Subcutaneous abdominal adipose tissue (tissue), 5 donors: ENCODE data around the gene ACOT8.

Source experiments
- H3K27ac ChIP-seq: one replicate; pipeline ENCODE4 v1.7.0; 2013; ENCODE audit warnings: low read depth, mild to moderate bottlenecking, inconsistent platforms, low read length, moderate library complexity
- H3K27me3 ChIP-seq, 5 donors: one replicate each; pipeline ENCODE4 v1.7.0; 2013; ENCODE audit warnings: low read length in 5 of 5, inconsistent platforms in 1 of 5; ENCODE audit not compliant: control insufficient read depth in 5 of 5, insufficient read depth in 4 of 5
- H3K36me3 ChIP-seq, 5 donors: one replicate each; pipeline ENCODE4 v1.7.0; 2013; ENCODE audit warnings: low read length in 5 of 5; ENCODE audit not compliant: control insufficient read depth in 5 of 5, insufficient read depth in 5 of 5
- H3K4me1 ChIP-seq, 5 donors: one replicate each; pipeline ENCODE4 v1.7.0; 2013; ENCODE audit warnings: low read length in 5 of 5, mild to moderate bottlenecking in 3 of 5, moderate library complexity in 1 of 5; ENCODE audit not compliant: control insufficient read depth in 5 of 5, insufficient read depth in 5 of 5
- H3K4me3 ChIP-seq, 5 donors: one replicate each; pipeline ENCODE4 v1.7.0; 2013; ENCODE audit warnings: low read length in 5 of 5, low read depth in 1 of 5
- H3K9ac ChIP-seq, 5 donors: one replicate each; pipeline ENCODE4 v1.7.0; 2013; ENCODE audit warnings: low read length in 5 of 5, mild to moderate bottlenecking in 4 of 5, moderate library complexity in 3 of 5
- H3K9me3 ChIP-seq, 5 donors: one replicate each; pipeline ENCODE4 v1.7.0; 2013; ENCODE audit warnings: low read length in 5 of 5; ENCODE audit not compliant: control insufficient read depth in 5 of 5
- donor health status: healthy.
- donor health status: healthy.
- donor health status: healthy.
- donor health status: healthy.
- donor health status: healthy.

The ACOT8 gene

DNA sequence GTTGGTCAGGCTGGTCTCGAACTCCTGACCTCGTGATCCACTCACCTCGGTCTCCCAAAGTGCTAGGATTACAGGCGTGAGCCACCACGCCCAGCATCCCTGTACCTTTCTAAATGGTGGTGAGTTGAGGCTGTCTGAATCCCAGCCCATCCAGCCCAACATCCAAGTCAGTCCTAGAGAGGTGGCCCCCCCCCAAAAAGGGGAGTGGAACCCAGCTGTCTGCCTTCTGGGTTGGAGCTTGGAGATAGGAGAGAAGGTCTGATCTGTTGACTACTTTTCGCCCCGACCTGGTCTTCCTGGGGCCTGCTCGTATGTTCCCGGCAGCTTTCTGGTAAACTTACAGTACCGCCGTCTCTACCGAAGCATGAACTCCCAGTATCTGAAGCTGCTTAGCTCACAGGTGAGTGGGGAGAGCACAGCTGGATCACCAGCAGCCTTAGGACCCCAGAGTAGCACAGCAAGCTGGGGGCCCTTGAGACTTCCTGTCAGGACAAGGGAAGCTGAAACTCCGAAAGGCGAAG, 39.5 kb upstream of the ACOT8 start:
- no peak overlapping the region for H3K27ac ChIP-seq
- no peak overlapping the region for H3K4me3 ChIP-seq
- no peaks in the 10 kb centered on the region for H3K9me3 ChIP-seq
- H3K27me3 ChIP-seq: no peaks in the 10 kb centered on the region
- peaks cover 9 to 88% (median 69%) of the 10 kb centered on the region in 5 donors for H3K36me3 ChIP-seq
- peaks cover 3 to 17% (median 15%) of the 10 kb centered on the region in 5 donors for H3K4me1 ChIP-seq
- no peak overlapping the region for H3K9ac ChIP-seq

DNA sequence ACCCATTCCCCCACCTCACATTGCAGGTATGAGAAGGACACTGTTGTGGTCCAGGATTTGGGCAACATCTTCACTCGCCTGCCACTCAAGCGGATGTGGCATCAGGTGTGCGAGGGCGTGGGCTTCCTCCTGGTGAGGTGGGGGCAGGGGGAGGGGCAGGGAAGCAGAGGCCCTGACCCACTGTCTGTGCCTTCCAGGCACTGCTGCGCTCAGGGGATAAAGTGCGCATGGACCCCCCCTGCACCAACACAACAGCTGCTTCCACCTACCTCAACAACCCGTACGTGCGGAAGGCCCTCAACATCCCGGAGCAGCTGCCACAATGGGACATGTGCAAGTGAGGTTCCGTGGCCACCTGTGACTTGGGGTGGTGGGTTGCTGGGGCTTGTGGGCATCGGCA, 37.6 kb upstream of the ACOT8 start:
- peaks cover 5 to 35% (median 32%) of the 10 kb centered on the region in 5 donors for H3K4me1 ChIP-seq
- no peak overlapping the region for H3K27ac ChIP-seq
- no peaks in the 10 kb centered on the region for H3K9me3 ChIP-seq
- no peak overlapping the region for H3K4me3 ChIP-seq
- H3K36me3 ChIP-seq: peaks cover 5 to 71% (median 64%) of the 10 kb centered on the region in 5 donors
- no peak overlapping the region for H3K9ac ChIP-seq
- no peaks in the 10 kb centered on the region for H3K27me3 ChIP-seq

DNA sequence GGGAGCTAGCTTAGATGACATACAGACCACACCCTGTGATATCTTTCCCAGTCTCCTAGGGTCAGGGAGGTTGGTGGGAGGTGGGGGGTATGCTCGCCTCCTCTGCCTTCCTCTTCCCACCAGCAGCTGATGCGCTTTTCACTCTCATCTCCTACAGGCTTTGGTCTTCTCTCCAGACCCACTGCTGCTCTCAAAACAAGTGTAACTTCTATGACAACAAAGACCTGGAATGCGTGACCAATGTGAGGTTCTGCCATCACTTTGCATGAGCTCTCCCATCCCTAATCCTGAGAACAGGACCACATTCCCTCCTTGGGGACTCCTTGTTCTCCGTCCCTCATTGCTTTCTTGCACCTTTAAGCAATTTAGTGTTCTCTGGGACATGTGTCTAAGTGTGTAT, 36.6 kb upstream of the ACOT8 start:
- peaks cover 5 to 61% (median 57%) of the 10 kb centered on the region in 5 donors for H3K36me3 ChIP-seq
- H3K9me3 ChIP-seq: no peaks in the 10 kb centered on the region

DNA sequence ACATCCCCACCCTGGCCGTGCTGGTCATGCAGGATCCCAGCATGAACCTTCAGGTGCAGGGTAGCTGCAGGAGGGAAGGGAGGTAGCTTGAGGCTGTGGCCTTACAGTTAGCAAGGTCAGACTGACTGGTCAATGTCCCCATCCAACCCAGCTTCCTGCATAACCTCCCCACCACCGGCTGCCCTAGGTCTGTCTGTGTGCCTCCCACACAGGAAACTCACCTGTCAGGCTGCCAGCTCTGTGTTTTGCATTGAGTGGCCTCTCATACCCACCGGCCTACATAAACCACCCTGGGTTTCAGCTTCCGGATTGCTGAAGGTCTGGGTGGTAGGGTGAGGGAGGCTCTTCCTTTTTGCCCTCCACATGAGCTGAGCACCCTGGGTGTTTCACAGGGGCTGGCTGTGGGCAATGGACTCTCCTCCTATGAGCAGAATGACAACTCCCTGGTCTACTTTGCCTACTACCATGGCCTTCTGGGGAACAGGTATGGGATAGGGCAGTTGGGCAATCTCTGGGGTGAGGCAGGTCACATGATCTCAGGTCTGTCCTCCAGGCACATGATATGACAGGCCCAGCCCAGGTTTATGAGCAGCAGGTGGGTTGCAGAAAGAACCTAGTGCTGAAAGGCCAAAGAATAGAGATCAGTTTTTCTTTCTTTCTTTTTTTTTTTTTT, 35.8 kb upstream of the ACOT8 start:
- Histone ChIP-seq H3K27me3 (no peaks in the 10 kb centered on the region), H3K4me3 (peak overlapping the region in 1 of 5 donors; percentile 17), H3K27ac (no peak overlapping the region), H3K9me3 (no peaks in the 10 kb centered on the region), H3K36me3 (peaks cover 5 to 53% (median 51%) of the 10 kb centered on the region in 5 donors), H3K9ac (no peak overlapping the region), H3K4me1 (peaks cover 5 to 35% (median 32%) of the 10 kb centered on the region in 5 donors)

More for the DNA sequence above, 36.6 kb upstream of the ACOT8 start:
- Histone ChIP-seq H3K4me1 (peaks cover 5 to 35% (median 32%) of the 10 kb centered on the region in 5 donors), H3K27me3 (no peaks in the 10 kb centered on the region), H3K9ac (no peak overlapping the region), H3K27ac (no peak overlapping the region), H3K4me3 (no peak overlapping the region)

DNA sequence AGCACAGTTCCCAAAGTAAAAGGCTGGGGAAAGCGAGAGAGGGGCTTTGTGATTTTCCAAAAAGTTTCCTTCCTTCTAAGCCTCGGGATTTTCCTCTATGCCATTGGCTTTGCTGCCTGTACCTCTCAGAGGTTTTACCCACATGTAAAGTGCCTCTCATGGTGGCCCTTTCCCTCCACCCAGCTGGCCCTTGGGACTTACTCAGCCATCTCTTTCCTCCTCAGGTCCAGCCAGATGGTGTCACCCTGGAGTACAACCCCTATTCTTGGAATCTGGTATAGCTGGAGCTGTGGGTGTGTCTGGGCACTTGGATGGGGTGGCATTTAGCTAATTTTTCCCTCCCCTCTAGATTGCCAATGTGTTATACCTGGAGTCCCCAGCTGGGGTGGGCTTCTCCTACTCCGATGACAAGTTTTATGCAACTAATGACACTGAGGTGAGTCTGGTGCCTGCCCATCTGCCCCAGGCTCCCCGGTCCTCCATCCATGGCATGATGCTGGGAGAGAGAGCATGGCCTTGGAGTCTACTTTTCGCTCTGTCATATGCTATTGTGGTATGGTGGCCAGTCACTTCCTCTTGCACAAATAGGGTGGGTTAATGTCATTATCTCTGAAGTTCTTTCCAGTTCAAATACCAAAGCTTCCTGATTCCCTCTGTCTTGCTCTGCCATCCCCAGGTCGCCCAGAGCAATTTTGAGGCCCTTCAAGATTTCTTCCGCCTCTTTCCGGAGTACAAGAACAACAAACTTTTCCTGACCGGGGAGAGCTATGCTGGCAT, 35.0 kb upstream of the ACOT8 start:
- Histone ChIP-seq H3K27ac (peak overlapping the region; percentile 85), H3K9ac (peak overlapping the region; percentile 16 to 91 (median 79)), H3K36me3 (peaks cover 5 to 51% (median 48%) of the 10 kb centered on the region in 5 donors), H3K4me1 (peaks cover 5 to 35% (median 32%) of the 10 kb centered on the region in 5 donors), H3K4me3 (peak overlapping the region; percentile 68 to 83 (median 76)), H3K27me3 (no peaks in the 10 kb centered on the region), H3K9me3 (no peaks in the 10 kb centered on the region)

DNA sequence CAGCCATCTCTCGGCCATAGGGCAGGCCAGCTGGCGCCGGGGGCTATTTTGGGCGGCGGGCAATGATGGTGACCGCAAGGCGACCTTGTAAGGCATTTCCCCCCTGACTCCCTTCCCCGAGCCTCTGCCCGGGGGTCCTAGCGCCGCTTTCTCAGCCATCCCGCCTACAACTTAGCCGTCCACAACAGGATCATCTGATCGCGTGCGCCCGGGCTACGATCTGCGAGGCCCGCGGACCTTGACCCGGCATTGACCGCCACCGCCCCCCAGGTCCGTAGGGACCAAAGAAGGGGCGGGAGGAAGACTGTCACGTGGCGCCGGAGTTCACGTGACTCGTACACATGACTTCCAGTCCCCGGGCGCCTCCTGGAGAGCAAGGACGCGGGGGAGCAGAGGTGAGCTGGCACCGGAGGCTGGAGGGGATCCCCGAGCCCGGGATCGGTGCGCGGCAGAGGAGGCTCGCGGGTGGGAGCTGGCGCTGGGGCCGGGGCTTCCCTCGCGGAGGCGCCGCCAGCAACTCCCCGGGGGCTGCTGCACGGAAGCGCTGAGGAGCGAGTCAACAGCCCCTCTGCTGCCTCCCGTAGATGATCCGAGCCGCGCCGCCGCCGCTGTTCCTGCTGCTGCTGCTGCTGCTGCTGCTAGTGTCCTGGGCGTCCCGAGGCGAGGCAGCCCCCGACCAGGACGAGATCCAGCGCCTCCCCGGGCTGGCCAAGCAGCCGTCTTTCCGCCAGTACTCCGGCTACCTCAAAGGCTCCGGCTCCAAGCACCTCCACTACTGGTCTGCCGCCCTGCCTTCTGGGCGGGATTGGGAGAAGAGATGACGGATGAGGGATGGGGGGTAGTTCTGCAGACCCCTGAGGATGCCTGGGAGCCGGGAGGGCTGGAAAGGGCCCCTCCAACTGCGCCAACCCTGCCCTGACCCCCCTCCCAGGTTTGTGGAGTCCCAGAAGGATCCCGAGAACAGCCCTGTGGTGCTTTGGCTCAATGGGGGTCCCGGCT, 34.1 kb upstream of the ACOT8 start, which contains the start of the genes CTSA and NEURL2:
Gene CTSA (plus strand): TSS at position 351 of the 999 bp plus-strand sequence. CDS start 234 bp downstream, at position 585.
Gene NEURL2 (minus strand): TSS at position 224 of the 999 bp plus-strand sequence. CDS start 217 bp downstream, at position 7.
- Histone ChIP-seq H3K9me3 (no peaks in the 10 kb centered on the region), H3K9ac (peak within 1 kb of the TSS; percentile 63 to 91 (median 79)), H3K36me3 (peaks cover 5 to 53% (median 45%) of the 10 kb centered on the region in 5 donors), H3K4me3 (peak within 1 kb of the TSS; percentile 68 to 83 (median 76)), H3K27ac (peak within 1 kb of the TSS; percentile 85), H3K27me3 (no peaks in the 10 kb centered on the region), H3K4me1 (peaks cover 5 to 35% (median 32%) of the 10 kb centered on the region in 5 donors)

DNA sequence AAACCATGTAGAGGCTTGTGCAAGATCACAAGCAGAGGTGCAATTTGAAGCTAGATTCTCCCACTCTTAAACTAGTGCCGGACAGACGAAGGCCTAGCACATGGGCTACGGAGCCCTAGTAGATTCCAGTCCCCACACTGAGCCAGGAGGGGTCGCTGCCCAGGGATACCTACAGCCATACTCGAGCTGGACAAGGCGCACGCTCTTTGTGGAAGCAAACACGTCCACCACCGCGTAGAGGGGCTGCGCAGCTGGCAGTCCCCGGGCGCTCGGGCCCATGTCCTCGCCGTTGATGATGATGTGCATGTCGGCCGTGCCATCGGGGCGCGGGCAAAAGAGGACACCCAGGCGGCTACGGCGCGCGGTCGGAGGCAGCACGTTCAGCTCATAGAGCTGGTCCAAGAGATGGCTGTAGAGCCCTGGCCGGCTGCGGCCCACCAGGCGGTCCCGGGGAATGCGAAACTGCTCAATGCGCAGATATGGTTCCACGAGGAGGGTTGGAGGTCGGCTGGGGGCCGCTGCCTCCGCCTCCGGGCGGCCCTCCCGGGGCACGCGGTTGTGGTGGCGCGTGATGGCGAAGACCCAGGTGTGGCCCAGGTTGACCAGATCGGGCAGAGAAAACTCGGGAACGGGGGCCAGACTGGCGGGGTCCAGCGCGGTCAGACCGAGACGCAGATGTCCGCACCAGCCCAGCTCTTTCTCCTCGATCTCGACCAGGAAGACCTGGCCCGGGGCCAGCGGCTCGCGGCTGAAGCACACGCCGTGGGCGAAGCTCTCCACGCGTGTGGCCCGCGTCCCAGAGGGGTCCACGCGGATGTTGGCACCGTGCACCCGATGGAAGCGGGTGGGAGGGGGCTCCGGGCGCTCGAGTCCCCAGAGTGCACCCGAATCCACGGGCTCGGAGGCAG, 33.1 kb upstream of the ACOT8 start:
- Histone ChIP-seq H3K4me3 (peak overlapping the region; percentile 31 to 83 (median 76)), H3K9me3 (no peaks in the 10 kb centered on the region), H3K27me3 (no peaks in the 10 kb centered on the region), H3K9ac (peak overlapping the region; percentile 57 to 91 (median 67)), H3K27ac (peak overlapping the region; percentile 85), H3K36me3 (peaks cover 5 to 45% (median 36%) of the 10 kb centered on the region in 5 donors), H3K4me1 (peaks cover 5 to 35% (median 34%) of the 10 kb centered on the region in 5 donors)

DNA sequence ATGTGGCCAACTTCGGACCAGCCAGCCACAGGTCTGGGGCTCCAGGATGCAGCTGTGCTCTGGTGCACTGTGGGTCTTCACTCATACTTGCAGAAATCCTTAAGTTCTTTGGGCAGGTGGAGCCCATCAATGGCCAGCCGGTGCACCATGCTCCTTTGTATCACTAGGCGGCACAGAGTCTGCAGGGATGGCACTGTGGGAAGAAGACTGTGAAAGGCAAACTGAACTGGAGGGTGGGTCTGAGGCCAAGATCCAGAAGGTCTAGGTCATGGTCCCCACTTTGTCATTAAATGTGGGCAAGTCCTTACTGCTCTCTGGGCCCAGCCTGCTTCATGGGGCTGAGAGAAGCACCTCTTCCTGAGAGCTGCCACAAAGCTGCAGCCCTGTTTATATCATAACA, 31.5 kb upstream of the ACOT8 start:
- Histone ChIP-seq H3K27ac (no peak overlapping the region), H3K4me3 (no peak overlapping the region), H3K9me3 (no peaks in the 10 kb centered on the region), H3K4me1 (peaks cover 5 to 46% (median 42%) of the 10 kb centered on the region in 5 donors), H3K9ac (no peak overlapping the region), H3K27me3 (no peaks in the 10 kb centered on the region), H3K36me3 (peaks cover 0 to 33% (median 26%) of the 10 kb centered on the region in 5 donors)
